Naive thymus-derived CD4-positive, alpha-beta T cell (primary cell): ENCODE results near the gene FBXL17. TPM values are rescaled to one million over a fixed set of nuclear protein-coding genes. Genes with fewer than 3 reads are reported as not detected.
"Not testable (repeated sequence)": the region's sequence is repeated elsewhere in the genome, so short reads cannot be mapped to it uniquely, and the experiment has no call there.

Source experiments
- ATAC-seq: fragments of 150-1000 bp; cut with Tn5 transposase; 2 replicates; pipeline ENCODE4 v1.10.0; 2021; ENCODE audit warnings: mild to moderate bottlenecking, moderate library complexity
- CTCF ChIA-PET: fragments of 350-600 bp; sonication (Branson Sonifier 250); formaldehyde crosslinking; loops from one replicate; lab custom pipeline; 2021; ENCODE audit warnings: antibody characterized with exemption; lab: Charles Lee
- POLR2A ChIA-PET: fragments of 350-600 bp; sonication (Branson Sonifier 250); formaldehyde crosslinking; loops from one replicate; lab custom pipeline; 2021; ENCODE audit warnings: antibody characterized with exemption, inconsistent platforms; lab: Charles Lee
- DNase-seq, 9 donors: peaks; one replicate each; pipeline versions ENCODE4 v3.0.0 to v3.0.0-alpha.2; 2020 to 2022; ENCODE audit warnings: mixed read lengths in 1 of 9
- H3K27ac ChIP-seq: one replicate; pipeline ENCODE4 v1.7.0; 2013; ENCODE audit warnings: mild to moderate bottlenecking, low read depth, low read length, moderate library complexity
- H3K27me3 ChIP-seq, 2 donors: one replicate each; pipeline ENCODE4 v1.7.0; 2013; ENCODE audit warnings: low read length in 2 of 2, mild to moderate bottlenecking in 2 of 2, moderate library complexity in 2 of 2; ENCODE audit not compliant: control insufficient read depth in 2 of 2, insufficient read depth in 2 of 2
- H3K36me3 ChIP-seq, 3 experiments: 1 replicate in 2 of 3; 2 replicates in 1 of 3; pipeline ENCODE4 v1.7.0; 2013; ENCODE audit warnings: low read length in 3 of 3, mild to moderate bottlenecking in 3 of 3, moderate library complexity in 1 of 3; ENCODE audit not compliant: insufficient read depth in 3 of 3, control insufficient read depth in 2 of 3
- H3K4me1 ChIP-seq, 2 donors: one replicate each; pipeline ENCODE4 v1.7.0; 2013; ENCODE audit warnings: low read length in 2 of 2, mild to moderate bottlenecking in 2 of 2, moderate library complexity in 1 of 2; ENCODE audit not compliant: control insufficient read depth in 2 of 2, insufficient read depth in 2 of 2
- H3K4me3 ChIP-seq: 2 replicates; pipeline ENCODE4 v1.7.0; 2013; ENCODE audit warnings: mild to moderate bottlenecking, low read length
- H3K9me3 ChIP-seq, 3 experiments: 1 replicate in 2 of 3; 2 replicates in 1 of 3; pipeline ENCODE4 v1.7.0; 2013; ENCODE audit warnings: low read length in 3 of 3; ENCODE audit not compliant: control insufficient read depth in 2 of 3
- H3K27ac Mint-ChIP-seq, 9 donors: one replicate each; pipeline ENCODE4 v1.8.0; 2020 to 2022; ENCODE audit warnings: mixed read lengths in 9 of 9, mild to moderate bottlenecking in 8 of 9, moderate library complexity in 5 of 9, inconsistent platforms in 2 of 9
- H3K27me3 Mint-ChIP-seq, 5 donors: one replicate each; pipeline ENCODE4 v1.8.0; 2021 to 2022; ENCODE audit warnings: mixed read lengths in 5 of 5, mild to moderate bottlenecking in 1 of 5
- H3K36me3 Mint-ChIP-seq, 5 donors: one replicate each; pipeline ENCODE4 v1.8.0; 2020 to 2022; ENCODE audit warnings: mixed read lengths in 5 of 5, mild to moderate bottlenecking in 3 of 5, inconsistent platforms in 1 of 5
- H3K4me1 Mint-ChIP-seq, 7 donors: one replicate each; pipeline ENCODE4 v1.8.0; 2020 to 2022; ENCODE audit warnings: mixed read lengths in 7 of 7, mild to moderate bottlenecking in 3 of 7, inconsistent platforms in 1 of 7
- H3K4me3 Mint-ChIP-seq, 10 donors: one replicate each; pipeline ENCODE4 v1.8.0; 2020 to 2022; ENCODE audit warnings: mild to moderate bottlenecking in 10 of 10, mixed read lengths in 10 of 10, moderate library complexity in 6 of 10, inconsistent platforms in 2 of 10
- H3K9me3 Mint-ChIP-seq, 11 donors: one replicate each; pipeline ENCODE4 v1.8.0; 2020 to 2022; ENCODE audit warnings: mixed read lengths in 11 of 11, mild to moderate bottlenecking in 4 of 11, inconsistent platforms in 1 of 11, moderate library complexity in 1 of 11
- intact Hi-C, 2 donors: fragments of 100-400 bp; cut with micrococcal nuclease; formaldehyde crosslinking; loops; one replicate each; pipeline ENCODE4 v1.15.1; 2023
- polyA plus RNA-seq, 2 donors: library from polyadenylated mRNA; unstranded; fragments of 300-500 nt; fragmentation: Illumina TruSeq; gene quantifications; one replicate each; pipeline ENCODE4 v1.2.3, GENCODE V29; 2021
- total RNA-seq, 6 experiments: library from RNA in 5 of 6; stranded (reverse) in 5 of 6; gene quantifications; 1 replicate in 5 of 6; 2 replicates in 1 of 6; pipeline ENCODE4 v1.2.3 and lab custom pipeline; 2021 to 2026

Gene FBXL17
- total and polyA plus RNA-seq, 7 experiments from 2014 or later, result 4.4 to 28.4 (median 19.6) TPM

DNA sequence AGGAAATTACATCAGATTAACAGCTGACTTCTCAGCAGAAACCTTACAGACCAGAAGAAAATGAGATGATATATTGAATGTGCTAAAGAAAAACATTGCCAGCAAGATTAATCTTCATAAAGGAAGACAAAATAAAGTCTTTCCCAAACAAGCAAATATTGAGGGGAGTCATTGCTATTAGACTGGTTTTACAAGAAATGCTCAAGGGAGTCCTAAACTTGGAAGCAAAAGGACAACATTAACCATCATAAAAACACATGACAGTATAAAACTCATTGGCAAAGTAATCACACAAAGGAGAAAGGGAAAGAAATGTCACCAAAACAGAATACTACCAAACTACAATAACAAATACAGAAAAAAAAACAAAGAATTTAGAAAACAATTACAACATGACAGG is 101.7 kb downstream of the FBXL17 start:
- H3K27me3 Mint-ChIP-seq, result no peaks in the 10 kb centered on the region
- intact Hi-C loops, result no loop called here

DNA sequence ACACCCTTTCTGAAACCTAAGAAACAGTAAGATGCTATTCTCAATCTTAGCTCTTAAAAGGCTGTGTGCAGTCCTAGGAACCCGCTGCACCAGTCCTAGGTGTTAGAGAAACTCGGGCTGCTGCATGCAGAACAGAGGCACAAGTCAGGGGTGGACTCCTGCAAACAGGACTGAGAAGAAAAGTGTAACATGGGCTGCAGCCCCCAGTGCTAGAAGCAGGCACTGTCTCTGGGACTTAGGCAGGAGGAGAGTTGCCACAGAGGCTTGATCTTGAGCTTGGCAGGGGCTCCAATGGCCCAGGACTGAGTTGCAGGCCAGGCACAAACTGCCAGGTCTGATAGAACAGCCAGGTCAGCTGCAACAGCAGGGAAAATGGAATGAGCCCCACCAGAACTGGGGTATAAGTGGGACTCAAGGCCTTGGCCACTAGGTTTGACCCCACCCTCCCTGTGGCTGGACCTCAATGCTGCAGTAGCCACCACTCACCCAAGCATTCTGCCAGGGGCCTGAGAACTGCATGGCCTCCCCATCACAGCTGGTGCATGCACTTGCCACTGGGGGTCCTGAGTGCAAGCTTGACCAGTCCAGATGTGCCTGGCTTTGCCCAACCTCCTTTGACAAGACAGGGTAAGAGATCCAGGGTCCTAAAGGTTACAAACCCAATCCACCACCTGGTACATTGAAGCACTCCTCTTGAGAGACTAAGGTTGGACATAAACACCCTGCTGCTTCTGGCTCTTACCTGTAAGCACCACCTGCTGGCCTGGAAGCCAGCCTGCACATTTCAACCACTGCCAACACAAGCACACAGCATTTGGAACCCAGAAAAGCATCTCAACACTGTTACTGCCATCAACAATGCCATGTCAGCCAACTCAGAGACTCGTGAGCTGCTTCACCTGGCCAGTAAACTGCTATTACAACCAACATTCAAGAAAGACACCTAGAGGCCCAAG is 103.3 kb downstream of the FBXL17 start:
- POLR2A ChIA-PET, result no interaction called here
- H3K9me3 ChIP-seq, result peaks cover 0 to 5% (median 0%) of the 10 kb centered on the region in 3 experiments
- CTCF ChIA-PET, result interaction anchor here (0.5 kb wide), 1 partner anchor 19 kb away, joined by 3 read pairs; no protein-coding TSS in a partner anchor
- no peaks in the 10 kb centered on the region for H3K27me3 ChIP-seq
- intact Hi-C loops, result no loop called here
- H3K27ac ChIP-seq, result no peak overlapping the region
- peak overlapping the region in 1 of 9 donors; percentile 12 for H3K27ac Mint-ChIP-seq
- no peaks in the 10 kb centered on the region for H3K27me3 Mint-ChIP-seq
- no peak for DNase-seq
- peaks cover 10 to 44% (median 31%) of the 10 kb centered on the region in 7 donors for H3K4me1 Mint-ChIP-seq
- H3K36me3 ChIP-seq, result no peaks in the 10 kb centered on the region
- H3K9me3 Mint-ChIP-seq, result peaks cover 0 to 24% (median 16%) of the 10 kb centered on the region in 11 donors
- no peaks in the 10 kb centered on the region for H3K4me1 ChIP-seq
- no peak for ATAC-seq
- H3K4me3 ChIP-seq, result no peak overlapping the region
- no peak overlapping the region for H3K4me3 Mint-ChIP-seq
- H3K36me3 Mint-ChIP-seq, result peaks cover 6 to 63% (median 32%) of the 10 kb centered on the region in 5 donors

More for the DNA sequence above, 101.7 kb downstream of the FBXL17 start:
- Mint-ChIP-seq H3K4me1 (peaks cover 10 to 48% (median 34%) of the 10 kb centered on the region in 7 donors), H3K9me3 (peaks cover 1 to 39% (median 28%) of the 10 kb centered on the region in 11 donors), H3K4me3 (peak overlapping the region in 1 of 10 donors; percentile 0), H3K27ac (no peak overlapping the region), H3K36me3 (peaks cover 6 to 71% (median 40%) of the 10 kb centered on the region in 5 donors)
- ATAC-seq, result no peak
- no peak overlapping the region for H3K27ac ChIP-seq
- no peaks in the 10 kb centered on the region for H3K4me1 ChIP-seq
- ChIA-PET POLR2A (no interaction called here), CTCF (no interaction called here)
- no peak overlapping the region for H3K4me3 ChIP-seq
- DNase-seq, result no peak
- no peaks in the 10 kb centered on the region for H3K27me3 ChIP-seq
- H3K36me3 ChIP-seq, result no peaks in the 10 kb centered on the region
- H3K9me3 ChIP-seq, result peaks cover 0 to 5% (median 0%) of the 10 kb centered on the region in 3 experiments

DNA sequence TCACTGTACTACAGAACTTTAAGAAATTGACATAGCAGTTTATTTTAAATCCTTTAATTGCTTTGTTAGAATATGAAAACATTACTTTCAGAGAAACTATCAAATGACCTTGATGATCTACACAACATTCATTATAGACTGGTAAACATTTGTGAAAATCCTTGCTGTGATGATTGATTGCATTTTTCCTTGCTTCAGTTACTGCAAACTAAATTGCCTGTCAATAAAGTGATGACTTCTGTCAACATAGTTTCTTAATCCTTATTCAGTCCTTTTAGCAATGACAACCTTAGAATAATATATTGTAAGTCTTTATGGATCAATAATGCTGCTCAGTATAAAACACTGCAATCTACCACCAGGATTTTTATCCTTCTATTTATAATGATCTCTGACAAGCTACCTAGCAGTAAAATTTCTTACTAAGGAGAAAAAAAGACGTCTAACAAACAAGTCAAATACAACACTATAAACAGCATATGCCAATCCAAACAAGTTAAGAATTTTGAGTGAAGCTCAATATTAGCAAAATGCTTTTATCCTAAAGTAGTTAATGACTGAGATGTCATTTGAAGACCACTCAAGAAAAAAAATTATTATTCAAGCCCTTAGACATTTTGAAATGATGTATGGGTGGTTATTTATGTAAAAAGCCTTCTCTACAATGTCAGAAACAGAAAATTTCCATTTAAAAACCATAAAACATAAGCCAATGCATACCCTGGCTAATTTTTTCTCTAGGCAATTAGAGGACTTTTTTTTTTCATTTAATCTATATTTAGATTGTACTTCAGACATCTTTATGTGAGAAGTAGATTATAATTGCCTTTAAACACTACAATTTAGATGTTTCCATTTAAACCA is 105.5 kb downstream of the FBXL17 start:
- H3K4me1 ChIP-seq, result no peaks in the 10 kb centered on the region
- H3K27ac Mint-ChIP-seq, result no peak overlapping the region
- H3K9me3 ChIP-seq, result no peaks in the 10 kb centered on the region
- H3K9me3 Mint-ChIP-seq, result peaks cover 0 to 3% (median under 1%) of the 10 kb centered on the region in 11 donors
- no peaks in the 10 kb centered on the region for H3K27me3 ChIP-seq
- no peak for ATAC-seq
- POLR2A ChIA-PET, result no interaction called here
- peaks cover 0 to 46% (median 20%) of the 10 kb centered on the region in 5 donors for H3K36me3 Mint-ChIP-seq
- no peaks in the 10 kb centered on the region for H3K27me3 Mint-ChIP-seq
- intact Hi-C loops, result no loop called here
- H3K4me3 Mint-ChIP-seq, result no peak overlapping the region
- no peak overlapping the region for H3K4me3 ChIP-seq
- H3K4me1 Mint-ChIP-seq, result peaks cover 10 to 36% (median 27%) of the 10 kb centered on the region in 7 donors
- no peak for DNase-seq
- CTCF ChIA-PET, result no interaction called here
- H3K27ac ChIP-seq, result no peak overlapping the region
- no peaks in the 10 kb centered on the region for H3K36me3 ChIP-seq

DNA sequence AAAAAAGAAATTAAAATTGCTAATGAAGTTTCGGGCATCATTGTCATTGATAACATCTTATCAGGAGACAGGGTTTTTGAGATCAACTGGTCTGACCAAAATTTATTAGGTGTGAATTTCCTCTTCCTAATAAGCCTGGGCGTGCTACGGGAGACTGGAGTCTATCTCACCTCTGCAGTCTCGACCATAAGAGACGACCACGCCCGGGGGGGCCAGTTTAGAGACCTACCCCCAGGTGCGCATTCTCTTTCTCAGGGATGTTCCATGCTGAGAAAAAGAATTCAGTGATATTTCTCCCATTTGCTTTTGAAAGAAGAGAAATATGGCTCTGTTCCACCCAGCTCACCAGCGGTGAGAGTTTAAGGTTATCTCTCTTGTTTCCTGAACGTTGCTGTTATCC is 107.8 kb downstream of the FBXL17 start:
- H3K4me1 ChIP-seq, H3K27me3 Mint-ChIP-seq, H3K27me3 ChIP-seq, H3K9me3 Mint-ChIP-seq, DNase-seq, H3K9me3 ChIP-seq, POLR2A ChIA-PET, H3K4me3 Mint-ChIP-seq, H3K36me3 ChIP-seq, H3K4me3 ChIP-seq, H3K27ac Mint-ChIP-seq, H3K27ac ChIP-seq, CTCF ChIA-PET, intact Hi-C loops, ATAC-seq: not testable (repeated sequence)
- peaks cover 0 to 46% (median 16%) of the 10 kb centered on the region in 5 donors for H3K36me3 Mint-ChIP-seq
- H3K4me1 Mint-ChIP-seq, result peaks cover under 1 to 23% (median 7%) of the 10 kb centered on the region in 7 donors

DNA sequence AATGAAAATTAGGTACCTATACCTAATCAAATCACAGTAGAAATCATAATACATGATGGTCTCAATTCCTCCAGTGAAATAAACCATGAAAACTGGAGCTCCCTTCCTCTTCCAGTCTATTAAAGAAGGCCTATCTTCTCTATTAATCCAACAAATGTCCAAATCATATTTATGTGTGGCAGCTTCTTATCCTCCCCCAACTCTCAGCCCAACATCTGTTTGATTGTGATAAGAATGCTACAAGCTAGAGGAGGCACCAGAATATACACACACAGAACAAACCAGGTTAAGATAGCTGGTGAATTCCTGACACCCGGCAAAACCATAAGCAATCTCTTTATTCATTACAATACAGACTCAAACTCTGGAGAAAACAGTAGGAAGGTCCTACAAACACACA is 110.8 kb downstream of the FBXL17 start:
- DNase-seq (no peak), ATAC-seq (no peak)
- Mint-ChIP-seq H3K9me3 (no peaks in the 10 kb centered on the region), H3K4me1 (peaks cover 0 to 17% (median 6%) of the 10 kb centered on the region in 7 donors), H3K4me3 (no peak overlapping the region), H3K36me3 (peaks cover 0 to 28% (median 15%) of the 10 kb centered on the region in 5 donors), H3K27me3 (no peaks in the 10 kb centered on the region), H3K27ac (no peak overlapping the region)
- ChIA-PET POLR2A (no interaction called here), CTCF (interaction anchor here (1.2 to 1.3 kb wide), 2 partner anchors 10 to 74 kb away, joined by 3 to 4 read pairs; no protein-coding TSS in a partner anchor)
- no peak overlapping the region for H3K27ac ChIP-seq
- H3K9me3 ChIP-seq, result no peaks in the 10 kb centered on the region
- intact Hi-C loops, result no loop called here
- H3K36me3 ChIP-seq, result no peaks in the 10 kb centered on the region
- no peaks in the 10 kb centered on the region for H3K27me3 ChIP-seq
- H3K4me1 ChIP-seq, result no peaks in the 10 kb centered on the region
- no peak overlapping the region for H3K4me3 ChIP-seq

DNA sequence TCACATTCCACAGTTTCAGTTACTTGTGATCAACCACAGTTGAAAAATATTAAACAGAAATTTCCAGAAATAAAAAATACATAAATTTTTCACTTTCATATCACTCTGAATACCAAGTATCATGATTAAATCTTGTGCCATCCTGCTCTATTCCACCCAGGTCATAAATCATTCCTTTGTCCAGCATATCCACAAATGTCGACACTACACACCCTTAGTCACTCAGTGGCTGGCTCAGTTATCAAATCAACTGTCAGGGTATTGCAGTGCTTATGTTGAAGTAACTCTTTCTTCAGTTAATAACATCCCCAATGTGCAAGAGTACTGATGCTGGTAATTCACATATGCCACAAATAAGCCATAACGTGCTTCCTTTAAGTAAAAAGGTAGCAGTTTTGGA is 115.7 kb downstream of the FBXL17 start:
- intact Hi-C loops, result loop anchor here in 1 of 2 donors (10.0 kb wide), 1 partner anchor 1169 kb away; no protein-coding TSS in a partner anchor
- no peaks in the 10 kb centered on the region for H3K27me3 ChIP-seq
- CTCF ChIA-PET, result no interaction called here

More for the DNA sequence above, 115.7 kb downstream of the FBXL17 start:
- no peaks in the 10 kb centered on the region for H3K36me3 ChIP-seq
- Mint-ChIP-seq H3K27ac (no peak overlapping the region), H3K4me3 (no peak overlapping the region), H3K9me3 (no peaks in the 10 kb centered on the region), H3K36me3 (peaks cover 0 to 10% (median 0%) of the 10 kb centered on the region in 5 donors), H3K27me3 (no peaks in the 10 kb centered on the region), H3K4me1 (peaks cover 0 to 25% (median 7%) of the 10 kb centered on the region in 7 donors)
- H3K9me3 ChIP-seq, result no peaks in the 10 kb centered on the region
- no peaks in the 10 kb centered on the region for H3K4me1 ChIP-seq
- H3K4me3 ChIP-seq, result no peak overlapping the region
- ATAC-seq (no peak), DNase-seq (no peak)
- no peak overlapping the region for H3K27ac ChIP-seq
- POLR2A ChIA-PET, result no interaction called here
